Effector CD4-positive, alpha-beta T cell (primary cell): ENCODE results near the gene THPO.

Experiments
- DNase-seq: peaks from one replicate; pipeline ENCODE4 v3.0.0-alpha.2; 2020

Gene THPO

DNA sequence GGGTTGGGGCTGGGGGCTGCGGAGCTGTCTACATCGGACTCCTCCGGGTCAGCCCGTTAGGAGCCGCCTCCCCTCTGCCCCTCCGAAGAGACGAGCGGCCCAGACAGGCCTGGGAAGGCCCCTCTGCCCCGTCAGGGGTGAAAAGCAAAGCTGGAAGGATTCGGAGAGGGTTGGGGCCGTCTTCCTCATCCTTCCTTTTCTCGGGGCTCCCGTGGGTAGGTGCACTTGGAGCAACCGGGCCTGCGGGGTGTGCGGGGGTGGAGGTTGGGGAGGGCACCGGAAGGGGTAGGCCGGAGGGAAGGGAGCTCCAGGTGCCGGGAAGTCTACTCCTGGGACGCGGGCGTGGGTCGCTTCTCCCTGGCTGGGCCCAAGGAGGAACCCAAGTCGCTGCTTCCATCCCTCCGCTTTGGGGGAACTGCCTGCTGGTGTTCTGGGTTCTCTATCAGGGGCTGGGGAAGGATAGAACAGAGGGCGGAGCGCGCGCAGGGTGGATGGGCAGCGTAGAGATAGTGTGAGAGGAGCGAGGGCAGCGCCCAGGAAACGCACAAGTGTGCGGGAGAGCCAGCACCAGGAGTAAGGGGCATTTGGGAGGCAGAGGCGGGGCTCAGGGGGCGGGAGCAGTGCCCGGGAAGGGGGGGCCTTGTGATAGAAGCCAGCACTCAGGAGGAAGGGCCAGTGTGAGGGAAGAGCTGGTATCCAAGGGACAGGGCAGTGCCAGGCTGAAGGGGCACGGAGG is 15.9 kb downstream of the THPO start:
- peak; percentile 9 for DNase-seq

DNA sequence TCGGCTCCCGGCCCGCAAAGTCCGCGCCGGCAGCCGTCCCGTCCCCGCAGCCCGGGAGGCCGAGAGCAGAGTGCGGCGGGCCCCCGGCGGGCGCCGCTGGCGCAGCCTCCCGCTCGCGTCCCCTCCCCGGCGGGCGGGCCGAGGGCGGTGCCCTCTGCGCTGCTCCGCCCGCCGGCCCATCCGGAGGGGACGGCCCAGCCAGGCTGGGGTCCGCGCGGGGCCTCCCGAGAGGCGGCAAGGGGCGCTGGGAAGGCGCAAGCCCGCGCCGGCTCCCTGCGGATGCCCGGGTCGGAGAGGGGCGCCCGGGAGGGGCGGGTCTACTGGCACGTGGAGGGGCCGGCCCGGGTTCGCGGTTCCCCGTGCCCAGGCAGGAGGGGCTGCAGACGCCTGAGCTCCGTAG is 16.5 kb downstream of the THPO start, which contains the start of the genes CLCN2 and POLR2H:
CLCN2 (minus strand) TSS at position 74 of the 400 bp plus-strand sequence. CDS start 126 bp downstream, outside the sequence.
POLR2H (plus strand) TSS at position 179 of the 400 bp plus-strand sequence. CDS start 1,783 bp downstream, outside the sequence.
- DNase-seq = peak; percentile 29

DNA sequence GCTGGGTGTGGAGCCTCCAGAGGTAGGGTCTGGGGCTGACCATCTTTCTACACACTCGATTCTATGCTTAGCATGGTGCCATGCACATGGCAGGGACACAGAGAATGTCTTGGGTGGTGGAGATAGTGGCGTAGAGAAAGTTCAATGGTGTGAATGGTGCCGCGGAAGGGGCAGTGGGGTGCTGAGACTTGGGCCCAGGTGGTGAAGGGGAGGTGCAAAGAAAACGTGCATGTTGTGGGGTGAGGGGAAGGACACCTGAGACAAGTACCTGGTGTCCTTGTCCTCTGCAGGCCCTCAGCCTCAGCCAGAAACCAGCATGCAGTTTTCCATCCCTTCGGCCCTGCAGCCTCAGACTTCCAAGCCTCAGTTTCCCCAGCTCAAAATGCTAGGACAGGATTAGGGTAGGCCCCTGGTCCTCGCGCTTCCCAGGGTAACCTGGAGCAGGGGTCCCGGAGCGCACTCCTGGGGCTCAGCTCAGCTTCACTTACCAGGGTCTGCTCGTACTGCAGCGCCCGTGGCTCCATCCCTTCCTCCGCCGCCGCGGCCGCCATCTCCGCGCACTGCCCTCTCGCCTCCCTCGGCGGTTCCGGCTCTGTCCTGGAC is 17.0 kb downstream of the THPO start:
- DNase-seq = no peak

DNA sequence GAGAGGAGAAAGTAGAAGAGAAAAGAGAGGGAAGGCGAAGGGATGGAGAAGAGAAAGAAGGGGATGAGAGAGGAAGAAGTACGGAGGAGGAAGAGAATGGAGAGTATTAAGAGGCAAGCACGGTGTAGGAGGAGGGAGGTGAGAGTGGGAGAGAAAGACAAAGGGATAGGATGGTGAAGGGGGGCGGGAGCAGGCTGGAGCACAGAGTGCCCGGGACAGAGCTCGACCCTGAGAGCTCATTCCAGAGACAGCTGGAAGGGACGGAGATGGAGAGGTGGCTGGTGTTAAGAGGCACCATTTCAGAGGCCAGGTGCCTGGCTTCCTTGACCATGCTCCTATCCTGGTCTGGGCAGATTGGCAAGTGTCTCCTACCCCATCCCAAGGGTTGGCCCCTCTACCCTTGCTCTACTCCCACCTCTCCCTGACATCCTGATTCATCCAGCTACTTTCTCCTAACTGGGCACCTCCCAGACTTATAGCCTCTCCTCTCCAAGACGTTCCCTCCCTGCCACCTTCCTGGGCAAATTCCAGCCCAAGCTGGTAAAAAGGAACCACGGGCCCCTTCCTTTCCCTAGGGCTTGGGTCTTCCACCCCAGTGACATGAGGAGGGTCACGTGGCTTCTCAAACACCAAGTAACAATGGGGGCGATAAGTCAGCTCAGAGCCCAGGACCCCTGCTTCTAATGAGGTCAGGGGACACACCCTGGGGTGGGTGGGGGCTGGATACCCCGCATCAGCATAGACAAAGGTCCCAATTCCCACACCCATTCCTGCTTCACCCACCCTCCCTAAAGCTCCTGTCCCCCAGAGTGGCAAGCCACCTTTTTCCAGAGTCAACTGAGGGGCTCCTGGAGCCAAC is 17.7 kb downstream of the THPO start:
- no peak for DNase-seq

DNA sequence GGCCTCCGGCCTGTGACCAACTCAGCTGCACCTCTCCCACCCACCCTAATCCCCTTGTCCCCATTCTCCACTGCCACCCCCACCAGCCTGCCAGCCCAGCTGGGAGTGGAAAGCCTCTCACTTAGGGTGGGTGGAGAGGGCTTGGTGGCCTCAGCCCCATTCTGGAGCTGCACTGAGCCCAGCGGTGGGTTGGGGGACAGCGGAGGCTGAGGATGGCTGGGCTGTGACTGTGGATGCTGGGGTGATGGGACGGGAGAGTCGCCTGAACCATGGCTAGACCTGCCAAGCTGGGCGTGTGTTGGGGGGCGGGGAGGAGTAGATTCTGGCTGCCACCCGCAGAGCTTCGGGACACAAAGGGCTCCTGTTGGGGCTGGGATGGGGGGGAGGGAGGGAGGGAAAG is 18.4 kb downstream of the THPO start:
- DNase-seq = no peak

DNA sequence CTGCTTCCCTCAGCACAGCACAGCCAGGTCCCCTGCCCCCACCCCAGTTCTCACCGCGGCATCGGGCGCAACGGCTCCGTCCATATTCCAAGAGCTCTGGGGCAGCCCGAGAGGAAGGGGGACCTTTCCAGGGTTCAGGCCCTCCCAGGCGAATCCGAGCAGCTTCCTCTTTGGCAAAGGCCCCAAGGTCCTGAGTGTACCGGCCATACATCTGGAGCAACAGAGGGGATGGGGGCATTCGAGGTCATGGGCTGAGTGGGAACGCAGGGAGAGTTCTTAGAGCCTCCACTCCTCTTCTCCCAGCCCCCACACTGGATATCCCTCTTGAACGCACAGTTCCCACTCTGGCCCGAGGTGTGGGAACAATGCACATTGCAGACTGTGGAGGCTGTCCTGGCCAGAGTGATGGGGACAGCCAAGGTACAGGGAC is 19.1 kb downstream of the THPO start:
- no peak for DNase-seq

DNA sequence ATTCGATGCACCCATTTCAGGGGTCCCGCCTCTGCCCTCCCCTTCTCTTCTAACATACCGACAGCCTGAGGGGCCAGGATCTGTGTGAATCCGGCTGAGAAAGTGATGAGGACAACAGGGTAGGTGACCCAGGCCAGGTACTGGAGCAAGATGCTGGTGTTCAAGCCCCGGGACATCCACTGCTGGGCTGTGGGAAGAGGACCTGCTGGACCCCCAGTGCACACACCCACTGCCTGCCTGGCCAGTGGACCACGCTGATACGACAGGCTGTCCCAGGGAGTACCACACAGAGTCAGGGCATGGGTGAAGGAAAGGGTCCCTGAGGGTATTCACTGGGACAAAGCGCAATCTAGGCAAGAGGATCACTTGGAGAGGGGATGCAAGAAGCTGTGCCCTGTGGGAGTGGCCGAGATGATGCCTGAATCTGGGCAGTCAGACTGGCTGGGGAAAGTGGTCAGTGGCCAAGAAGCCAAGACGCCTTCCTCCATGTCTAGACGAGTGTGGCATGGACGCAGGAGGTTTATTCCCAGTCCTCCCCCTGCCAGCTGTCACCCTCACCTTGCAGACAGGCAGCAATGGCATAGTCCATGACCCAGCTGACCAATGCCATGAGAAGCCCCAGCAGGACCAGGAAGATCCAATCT is 19.8 kb downstream of the THPO start:
- no peak for DNase-seq

DNA sequence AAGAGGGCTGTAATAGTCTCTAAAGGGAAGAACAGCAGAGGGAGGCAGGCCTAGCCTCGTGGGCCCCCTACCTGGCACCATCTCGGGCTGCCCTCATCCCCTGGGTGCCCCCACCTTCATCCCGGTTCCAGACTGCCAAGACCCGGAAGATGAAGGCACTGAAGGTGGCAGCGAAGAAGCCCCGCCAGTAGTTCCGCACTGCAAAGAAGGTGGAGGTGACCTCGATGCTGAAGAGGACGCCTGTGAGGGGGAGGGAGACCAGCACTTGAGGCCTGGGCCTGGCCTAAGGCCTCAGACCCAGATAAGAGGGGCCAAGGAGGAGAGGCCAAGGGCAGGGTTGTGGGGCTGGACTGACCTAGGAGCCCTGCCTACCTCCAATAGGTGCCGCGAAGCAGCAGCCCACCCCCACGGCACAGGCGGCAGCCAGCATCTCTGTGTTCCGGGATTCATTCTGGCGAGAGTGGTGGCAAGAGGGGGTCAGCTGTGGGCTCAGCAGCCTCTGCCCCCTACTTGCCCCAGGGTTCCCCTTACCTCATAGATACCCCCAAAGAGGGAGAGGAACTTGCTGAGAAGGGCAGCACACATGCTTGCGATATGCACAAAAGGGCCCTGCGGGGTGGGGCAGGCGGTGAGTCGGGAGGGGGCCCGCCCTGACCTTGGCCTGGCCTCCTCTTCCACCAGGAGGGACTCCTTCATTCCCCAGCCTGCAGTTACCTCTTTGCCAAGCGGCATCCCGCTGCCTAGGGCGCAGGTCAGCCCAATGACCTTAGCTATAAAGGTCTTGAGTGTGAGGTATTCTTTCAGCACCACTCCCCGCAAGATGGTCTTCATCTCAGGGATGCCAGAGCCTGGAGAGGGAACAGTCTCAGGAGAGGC is 20.5 kb downstream of the THPO start:
- no peak for DNase-seq

DNA sequence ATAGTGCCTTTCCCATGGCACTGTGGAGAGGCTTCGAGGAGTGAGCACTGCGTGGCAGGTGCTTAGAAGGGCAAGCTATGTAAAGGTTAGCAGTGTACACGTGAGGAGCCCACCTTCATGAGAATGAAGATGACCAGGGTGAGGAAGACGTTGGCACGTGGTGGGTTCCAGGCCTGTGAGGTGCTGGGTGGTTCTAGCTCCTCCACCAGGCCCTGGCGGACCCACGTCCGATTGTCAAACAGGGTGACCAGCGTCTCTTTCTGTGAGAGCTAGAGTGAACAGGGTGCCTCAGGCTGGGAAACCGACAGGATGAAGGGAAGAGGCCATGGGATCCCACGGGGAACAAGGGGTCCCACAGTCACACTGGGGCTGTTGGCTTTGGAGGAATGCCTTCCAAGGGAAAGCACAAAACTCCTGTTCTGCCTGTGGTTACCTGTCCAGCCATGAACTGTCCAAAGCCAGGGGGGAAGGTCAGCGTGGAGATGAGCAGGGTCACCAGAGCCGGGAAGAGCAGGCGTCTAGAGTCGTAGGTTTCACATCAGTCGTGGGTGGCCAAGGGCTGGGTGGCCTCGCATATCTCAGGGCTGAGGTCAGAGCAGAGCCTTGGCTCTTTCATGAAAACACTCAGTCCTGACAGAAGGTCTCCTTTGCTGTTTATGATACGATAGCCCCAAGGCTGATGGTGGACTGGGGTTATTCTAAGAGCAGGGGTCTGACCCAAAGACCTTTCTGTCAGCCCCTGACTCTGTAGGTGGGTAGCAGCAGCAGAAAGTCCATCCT is 22.6 kb downstream of the THPO start:
- no peak for DNase-seq

DNA sequence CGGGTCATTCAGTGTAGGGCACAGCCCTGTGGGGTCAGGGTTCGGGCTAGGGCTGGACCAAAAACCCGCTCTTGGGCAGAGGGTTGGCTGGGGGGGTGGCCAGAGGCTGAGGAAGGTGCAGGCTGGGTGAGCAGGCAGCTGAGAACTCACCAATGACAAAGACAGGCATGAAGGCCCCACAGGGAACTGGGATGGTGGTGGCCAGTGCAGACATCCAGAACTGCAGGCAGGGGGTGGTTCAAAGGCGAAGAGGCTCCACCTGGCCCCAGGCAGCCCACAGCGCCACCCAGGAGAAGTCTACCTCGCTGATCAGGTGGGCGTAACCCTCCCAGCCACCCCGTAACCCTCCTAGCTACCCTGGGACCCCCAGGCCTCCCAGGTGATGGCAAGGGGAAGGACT is 23.3 kb downstream of the THPO start:
- no peak for DNase-seq

DNA sequence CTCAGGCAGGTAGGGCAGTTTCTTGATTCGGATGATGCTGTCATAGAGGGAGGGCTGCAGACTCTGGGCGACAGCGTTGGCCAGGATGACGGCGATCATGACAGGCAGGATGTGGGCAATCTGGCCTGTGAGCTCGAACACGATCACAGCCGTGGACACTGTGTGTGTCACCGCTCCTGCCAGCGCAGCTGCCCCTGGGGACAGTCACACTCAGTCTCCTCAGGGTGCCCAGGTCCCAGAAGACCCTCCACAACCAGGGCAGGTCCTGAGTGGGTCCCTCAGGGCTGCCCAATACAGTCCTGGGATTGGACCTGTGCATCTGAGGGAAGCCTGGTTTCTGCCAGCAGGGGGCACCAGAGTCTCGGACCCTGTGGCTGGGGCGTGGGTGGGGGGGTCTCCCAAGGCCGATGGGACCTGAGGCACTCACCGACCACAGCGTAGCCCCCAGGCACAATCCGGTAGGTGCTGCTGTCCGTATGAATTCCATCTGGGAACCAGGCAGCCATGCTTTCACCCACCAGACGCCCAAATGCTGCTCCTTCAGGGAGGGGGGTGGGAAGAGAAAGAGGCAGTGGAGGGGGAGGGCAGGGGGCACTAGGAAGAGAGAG is 23.8 kb downstream of the THPO start:
- peak; percentile 49 for DNase-seq

DNA sequence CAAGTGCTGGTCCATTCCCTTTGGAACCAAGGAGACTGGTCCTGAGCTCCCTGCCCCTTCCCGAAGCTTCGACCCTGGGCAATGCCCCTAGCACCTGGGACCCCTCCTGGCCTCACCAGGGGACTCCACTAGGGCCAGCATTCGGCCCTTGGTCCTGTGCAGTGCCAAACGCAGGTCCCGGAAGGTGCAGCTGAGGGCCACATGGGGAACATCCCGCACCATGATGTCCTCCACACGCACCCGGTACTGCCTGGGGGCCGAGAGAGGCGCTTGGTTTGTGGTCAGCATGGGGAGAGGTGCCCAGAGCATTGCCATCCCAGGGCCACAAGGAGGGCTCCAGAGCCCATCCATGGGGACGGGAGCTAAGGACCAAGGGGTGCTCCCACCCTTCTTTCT is 24.5 kb downstream of the THPO start:
- no peak for DNase-seq

DNA sequence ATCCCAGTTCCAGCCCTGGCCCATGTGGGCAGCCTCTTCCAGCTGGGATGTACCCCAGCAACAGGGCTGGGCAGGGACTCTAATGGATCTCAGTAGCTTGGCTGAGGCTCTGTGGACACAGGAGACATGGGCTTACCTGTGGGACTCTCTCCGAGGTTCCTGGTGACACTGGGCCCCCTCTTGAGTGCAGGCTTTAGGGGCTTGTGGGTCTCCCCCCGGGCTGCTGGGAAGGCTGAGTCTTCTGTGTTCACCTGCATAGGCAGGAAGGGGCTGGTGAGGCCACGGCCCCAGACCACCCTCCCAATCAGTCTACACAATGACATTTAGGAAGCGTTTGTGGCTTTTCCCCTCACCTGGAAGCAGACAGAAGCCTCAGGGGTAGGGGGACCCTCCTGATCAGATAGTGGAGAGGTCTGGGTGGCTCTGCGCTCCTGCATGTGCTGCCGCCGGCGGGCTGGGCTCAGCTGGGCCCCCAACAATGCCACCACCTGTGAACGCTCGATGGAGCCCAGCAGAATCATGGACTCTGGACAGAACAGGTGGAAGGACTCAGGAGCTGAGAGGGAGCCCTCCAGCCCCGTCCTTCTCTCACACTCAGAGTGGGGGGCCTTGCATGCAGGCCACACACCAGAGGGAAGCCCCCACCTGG is 25.0 kb downstream of the THPO start:
- no peak for DNase-seq

DNA sequence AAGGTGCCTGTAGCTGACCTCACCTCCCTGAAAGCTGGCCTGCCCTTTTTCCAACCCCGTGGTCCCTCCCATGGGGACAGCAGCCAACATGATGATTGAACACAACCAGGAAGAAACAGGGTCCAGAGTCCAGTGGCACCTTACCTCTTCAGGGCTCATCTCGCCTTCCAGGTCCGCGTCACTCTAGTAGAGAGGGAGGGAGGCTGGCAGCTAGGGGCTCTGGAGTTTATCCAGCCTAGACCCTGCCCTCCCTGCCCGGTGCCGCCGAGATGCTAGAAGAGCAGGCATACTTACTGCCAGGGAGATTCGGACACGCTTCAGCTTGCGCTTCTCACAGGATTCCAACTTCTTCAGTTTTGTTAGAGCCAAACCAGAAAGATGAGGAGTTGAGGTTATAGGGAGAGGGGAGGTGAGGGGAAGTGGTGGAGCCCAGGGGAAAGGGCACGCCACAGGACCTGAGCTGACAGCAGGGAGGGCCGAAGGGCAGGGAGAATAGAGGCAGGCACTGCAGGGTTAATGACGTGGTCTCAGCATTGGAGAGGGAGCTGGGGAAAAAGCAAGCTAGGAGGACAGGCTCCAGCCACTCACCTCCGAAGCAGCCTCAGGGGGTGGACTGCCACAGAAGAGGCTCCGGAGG is 25.7 kb downstream of the THPO start:
- no peak for DNase-seq

DNA sequence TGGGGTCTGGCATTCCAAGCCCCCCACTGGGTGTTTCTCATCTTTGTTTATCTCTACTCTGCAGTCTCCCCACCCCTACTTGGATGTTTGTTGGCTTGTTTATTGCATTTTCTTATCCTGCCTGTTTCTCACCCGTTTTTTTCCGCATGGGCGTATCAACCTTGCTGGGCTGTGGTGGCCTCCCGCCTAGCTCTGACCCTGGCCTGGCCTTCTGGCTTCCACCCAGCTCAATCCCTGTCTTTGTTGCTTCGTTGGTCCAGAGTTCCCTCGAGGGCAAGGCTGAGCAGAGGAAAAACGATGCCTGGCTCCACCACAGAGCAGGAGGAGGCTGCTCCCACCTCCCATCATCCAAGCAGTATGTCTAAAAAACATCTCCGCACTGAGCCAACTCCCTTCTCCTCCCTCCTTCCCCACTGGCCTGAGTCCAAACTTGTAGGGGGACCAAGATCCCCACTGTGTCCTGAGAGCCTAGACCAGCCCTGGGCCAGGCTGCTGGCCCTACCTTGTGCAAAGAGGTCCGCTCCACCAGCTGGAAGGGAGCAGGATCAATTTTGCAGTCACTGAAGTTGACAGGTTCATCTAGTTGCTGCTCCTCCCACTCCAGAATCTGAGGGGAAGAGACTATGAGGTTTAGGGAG is 26.4 kb downstream of the THPO start:
- no peak for DNase-seq

DNA sequence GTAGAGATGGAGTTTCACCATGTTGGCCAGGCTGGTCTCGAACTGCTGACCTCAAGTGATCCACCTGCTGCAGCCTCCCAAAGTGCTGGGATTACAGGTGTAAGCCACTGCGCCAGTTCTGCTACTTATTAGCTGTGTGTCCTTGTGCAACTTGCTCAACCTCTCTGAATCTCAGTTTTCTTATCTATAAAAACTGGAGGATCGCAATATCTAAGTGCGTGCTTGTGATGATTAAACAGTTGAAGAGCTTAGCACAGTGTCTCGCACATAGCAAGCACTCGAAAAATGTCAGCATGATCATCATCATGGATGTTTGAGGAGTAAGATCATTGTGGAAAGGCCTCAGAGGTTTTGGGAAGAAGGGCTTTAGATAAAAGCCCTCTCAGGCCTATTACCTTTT is 27.4 kb downstream of the THPO start:
- no peak for DNase-seq

DNA sequence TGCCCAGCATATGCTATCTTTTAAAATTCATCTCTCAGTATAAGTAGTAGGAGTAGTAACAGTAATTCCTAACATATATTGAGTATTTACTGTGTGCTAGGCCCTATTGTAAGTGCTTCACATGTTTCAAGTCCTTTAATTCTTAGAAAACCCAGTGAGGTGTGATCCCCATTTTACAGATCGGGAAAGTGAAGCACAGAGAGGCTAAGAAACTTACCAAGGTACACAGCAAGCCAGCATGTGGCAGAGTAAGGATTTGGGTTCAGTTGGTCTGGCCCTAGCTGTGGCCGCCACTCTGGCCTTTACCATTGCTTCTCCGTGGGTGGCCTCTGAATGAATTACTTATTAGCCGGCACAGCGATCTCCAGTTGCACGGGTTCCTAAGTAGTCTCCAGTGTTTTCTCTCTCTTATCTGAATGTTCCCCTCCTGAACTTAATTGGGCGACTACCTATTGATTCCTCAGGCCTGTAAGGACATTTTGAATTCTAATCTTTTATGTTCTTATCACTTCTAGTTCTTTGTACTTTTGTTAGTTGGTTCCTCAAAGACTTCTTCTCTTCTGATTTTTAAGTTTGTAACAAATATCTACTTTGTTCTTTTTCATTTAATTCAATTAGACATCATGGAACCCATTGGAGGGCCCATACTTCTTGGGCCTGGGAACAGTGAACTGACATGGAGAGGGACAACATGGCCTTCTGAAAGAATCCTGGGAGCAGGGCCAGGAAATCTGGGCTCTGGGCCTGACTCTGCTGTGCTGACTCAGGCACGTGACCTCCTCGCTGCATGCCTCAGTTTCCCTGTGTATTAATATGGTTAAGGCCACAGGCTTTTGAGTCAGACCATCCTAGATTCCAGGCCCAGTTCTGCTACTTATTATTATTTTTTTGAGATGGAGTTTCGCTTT is 28.2 kb downstream of the THPO start:
- DNase-seq = no peak

DNA sequence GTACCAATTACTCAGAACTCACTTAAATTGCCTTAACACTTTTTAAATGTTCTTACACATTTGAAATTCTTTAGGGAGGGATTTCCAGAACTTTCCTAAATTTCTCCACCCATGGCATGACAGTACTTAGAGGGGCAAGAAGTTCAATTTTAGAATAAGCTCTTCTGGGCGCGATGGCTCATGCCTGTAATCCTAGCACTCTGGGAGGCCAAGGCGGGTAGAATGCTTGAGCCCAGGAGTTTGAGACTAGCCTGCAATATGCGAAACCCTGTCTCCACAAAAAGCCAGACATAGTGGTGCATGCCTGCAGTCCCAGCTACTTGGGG is 30.0 kb downstream of the THPO start:
- DNase-seq = no peak
